Measurements from ENCODE around the gene GATD1. TPM values are rescaled to one million over a fixed set of nuclear protein-coding genes. Genes with fewer than 3 reads are reported as not detected.

GATD1 gene
- total RNA-seq, 2 experiments from 2014 or later = 109 to 117 TPM

- intact Hi-C loops (cut with micrococcal nuclease; ENCODE audit: unreplicated experiment) = no loop called here
- Histone ChIP-seq H3K4me2 (ENCODE audit: low read length) (peak overlapping the region; percentile 76; the same call in 1 of the 2 replicates), H3K27ac (ENCODE audit: low read depth, low read length, poor library complexity, severe bottlenecking) (no peak overlapping the region), H4K20me1 (ENCODE audit: insufficient read depth, low read length) (no peaks in the 10 kb centered on the region), H3K9me3 (ENCODE audit: low read length) (no peaks in the 10 kb centered on the region), H3K36me3 (ENCODE audit: insufficient read depth, low read length) (no peaks in the 10 kb centered on the region), H3K9me2 (ENCODE audit: insufficient read depth, low read length) (no peaks in the 10 kb centered on the region), H3K4me3 (ENCODE audit: low read depth, low read length, poor library complexity, severe bottlenecking) (no peak overlapping the region), H2AFZ (ENCODE audit: low read length) (no peak overlapping the region), H3K4me1 (ENCODE audit: insufficient read depth, low read length, poor library complexity, severe bottlenecking) (peaks cover 36% of the 10 kb centered on the region), H3K79me2 (ENCODE audit: insufficient read depth, low read depth, low read length) (no peaks in the 10 kb centered on the region)
- ChIA-PET CTCF (ENCODE audit: unreplicated experiment) (no interaction called here), POLR2A (no interaction called here)
- no peak for DNase-seq (ENCODE audit: low spot score)
- no TSS peak for BruUV-seq (replicated peaks)
- TF ChIP-seq CTCF (conservative IDR thresholded peaks at IDR 0.05; ENCODE audit: low read length) = no peak
- TF ChIP-seq EZH2phosphoT487 (IDR thresholded peaks at IDR 0.05; ENCODE audit: borderline replicate concordance, low read depth, low read length) = no peak
Measured at GRCh38 chr11:826227-826621, 48.9 kb upstream of the GATD1 start.

- no peak for DNase-seq (ENCODE audit: low spot score)
- Histone ChIP-seq H3K4me2 (ENCODE audit: low read length) (no peak overlapping the region), H3K79me2 (ENCODE audit: insufficient read depth, low read depth, low read length) (no peaks in the 10 kb centered on the region), H2AFZ (ENCODE audit: low read length) (no peak overlapping the region), H4K20me1 (ENCODE audit: insufficient read depth, low read length) (no peaks in the 10 kb centered on the region), H3K36me3 (ENCODE audit: insufficient read depth, low read length) (no peaks in the 10 kb centered on the region), H3K27ac (ENCODE audit: low read depth, low read length, poor library complexity, severe bottlenecking) (no peak overlapping the region), H3K9me2 (ENCODE audit: insufficient read depth, low read length) (no peaks in the 10 kb centered on the region), H3K9me3 (ENCODE audit: low read length) (no peaks in the 10 kb centered on the region), H3K4me1 (ENCODE audit: insufficient read depth, low read length, poor library complexity, severe bottlenecking) (peaks cover 39% of the 10 kb centered on the region), H3K4me3 (ENCODE audit: low read depth, low read length, poor library complexity, severe bottlenecking) (no peak overlapping the region)
- intact Hi-C loops (cut with micrococcal nuclease; ENCODE audit: unreplicated experiment) = no loop called here
- TF ChIP-seq CTCF (conservative IDR thresholded peaks at IDR 0.05; ENCODE audit: low read length) = no peak
- TF ChIP-seq EZH2phosphoT487 (IDR thresholded peaks at IDR 0.05; ENCODE audit: borderline replicate concordance, low read depth, low read length) = no peak
- no TSS peak for BruUV-seq (replicated peaks)
- CTCF ChIA-PET (ENCODE audit: unreplicated experiment) = no interaction called here
- POLR2A ChIA-PET = no interaction called here
Measured at GRCh38 chr11:825366-826226, 48.3 kb upstream of the GATD1 start.

- no peak overlapping the region for H3K4me3 ChIP-seq (ENCODE audit: low read depth, low read length, poor library complexity, severe bottlenecking)
- BruUV-seq (replicated peaks) = no TSS peak
- H3K9me2 ChIP-seq (ENCODE audit: insufficient read depth, low read length) = no peaks in the 10 kb centered on the region
- no peak overlapping the region for H2AFZ ChIP-seq (ENCODE audit: low read length)
- no peaks in the 10 kb centered on the region for H3K79me2 ChIP-seq (ENCODE audit: insufficient read depth, low read depth, low read length)
- ChIA-PET POLR2A (no interaction called here), CTCF (ENCODE audit: unreplicated experiment) (no interaction called here)
- H3K27ac ChIP-seq (ENCODE audit: low read depth, low read length, poor library complexity, severe bottlenecking) = no peak overlapping the region
- TF ChIP-seq CTCF (conservative IDR thresholded peaks at IDR 0.05; ENCODE audit: low read length) (no peak), EZH2phosphoT487 (IDR thresholded peaks at IDR 0.05; ENCODE audit: borderline replicate concordance, low read depth, low read length) (no peak)
- peaks cover 38% of the 10 kb centered on the region for H3K4me1 ChIP-seq (ENCODE audit: insufficient read depth, low read length, poor library complexity, severe bottlenecking)
- intact Hi-C loops (cut with micrococcal nuclease; ENCODE audit: unreplicated experiment) = no loop called here
- H3K4me2 ChIP-seq (ENCODE audit: low read length) = no peak overlapping the region
- no peaks in the 10 kb centered on the region for H3K36me3 ChIP-seq (ENCODE audit: insufficient read depth, low read length)
- DNase-seq (ENCODE audit: low spot score) = no peak
- no peaks in the 10 kb centered on the region for H3K9me3 ChIP-seq (ENCODE audit: low read length)
- no peaks in the 10 kb centered on the region for H4K20me1 ChIP-seq (ENCODE audit: insufficient read depth, low read length)
Measured at GRCh38 chr11:824942-825341, 47.7 kb upstream of the GATD1 start.
